Spinal cord (tissue), 10 donors: ENCODE data around the gene SPEN. TPM values are rescaled to one million over a fixed set of nuclear protein-coding genes. Genes with fewer than 3 reads are reported as not detected.
"Not testable (repeated sequence)": the region's sequence is repeated elsewhere in the genome, so short reads cannot be mapped to it uniquely, and the experiment has no call there.

Source experiments
- DNase-seq, 6 donors: peaks; one replicate each; pipeline versions ENCODE4 v3.0.0 to v3.0.0-alpha.2; 2013 to 2015; ENCODE audit warnings: low spot score in 6 of 6, low read depth in 4 of 6
- H3K27ac ChIP-seq: one replicate; pipeline ENCODE4 v1.5.1; 2013; ENCODE audit warnings: low read depth, low read length, control low read depth
- H3K27me3 ChIP-seq: one replicate; pipeline ENCODE4 v1.6.1; 2013; ENCODE audit warnings: low read length; ENCODE audit not compliant: control insufficient read depth, insufficient read depth
- H3K36me3 ChIP-seq: one replicate; pipeline ENCODE4 v1.6.1; 2013; ENCODE audit warnings: low read length; ENCODE audit not compliant: control insufficient read depth, insufficient read depth
- H3K4me1 ChIP-seq: one replicate; pipeline ENCODE4 v1.6.1; 2013; ENCODE audit warnings: low read length; ENCODE audit not compliant: control insufficient read depth, insufficient read depth
- H3K4me3 ChIP-seq: one replicate; pipeline ENCODE4 v1.5.1; 2013; ENCODE audit warnings: low read depth, low read length, control low read depth
- H3K9me3 ChIP-seq: one replicate; pipeline ENCODE4 v1.6.1; 2013; ENCODE audit warnings: low read length; ENCODE audit not compliant: control insufficient read depth, insufficient read depth
- WGBS: methylation state at CpG from one replicate; pipeline ENCODE4 v1.1.5; 2013; ENCODE audit warnings: missing lambda C conversion rate; ENCODE audit not compliant: insufficient coverage; 5-methylcytosine and 5-hydroxymethylcytosine counted together
- polyA plus RNA-seq, 2 donors: library from polyadenylated mRNA; unstranded; fragments of 120-200 nt; gene quantifications; one replicate each; pipeline ENCODE4 v1.2.1, GENCODE V29; 2013; ENCODE audit not compliant: insufficient read length in 2 of 2
- total RNA-seq, 2 donors: library from RNA; depleted of rRNA in 1 of 2; stranded (reverse); fragments of 120-200 nt in 1 of 2; fragments of >200 nt in 1 of 2; gene quantifications; one replicate each; pipeline versions ENCODE4 v1.2.3 to v1.2.4, GENCODE V29; 2013 to 2014
- donor health status: healthy.

The SPEN gene
- total and polyA plus RNA-seq, 4 donors: 37.9 to 79.9 (median 66.8) TPM

DNA sequence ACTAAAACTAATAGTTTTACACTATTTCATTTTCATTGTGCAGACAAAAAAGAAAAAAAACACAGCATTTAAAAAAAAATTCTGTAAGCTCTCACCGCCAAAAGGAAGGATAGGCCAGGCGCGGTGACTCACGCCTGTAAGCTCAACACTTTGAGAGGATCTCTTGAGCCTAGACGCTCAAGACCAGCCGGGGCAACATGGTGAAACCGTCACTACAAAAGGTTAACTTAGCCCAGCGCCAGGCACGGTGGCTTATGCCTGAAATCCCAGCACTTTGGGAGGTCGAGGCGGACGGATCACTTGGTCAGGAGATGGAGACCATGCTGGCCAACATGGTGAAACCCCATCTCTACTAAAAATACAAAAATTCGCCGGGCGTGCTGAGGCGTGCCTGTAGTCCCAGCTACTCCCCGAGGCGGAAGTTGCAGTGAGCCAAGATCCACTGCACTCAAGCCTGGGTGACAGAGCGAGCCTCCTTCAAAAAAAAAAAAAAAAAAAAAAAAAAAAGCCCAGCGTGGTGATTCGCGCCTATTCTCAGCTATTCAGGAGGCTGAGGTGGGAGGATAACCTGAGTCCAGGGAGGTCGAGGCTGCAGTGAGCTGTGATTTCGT is 14.3 kb upstream of the SPEN start:
- DNase-seq: peak in 1 of 6 donors; percentile 49
- H3K4me3 ChIP-seq: peak overlapping the region; percentile 75
- H3K27me3 ChIP-seq: no peaks in the 10 kb centered on the region
- 71% methylated on average over 12 of the region's 24 CpGs for WGBS
- no peaks in the 10 kb centered on the region for H3K36me3 ChIP-seq
- H3K27ac ChIP-seq: peak overlapping the region; percentile 99
- H3K9me3 ChIP-seq: no peaks in the 10 kb centered on the region
- peaks cover 41% of the 10 kb centered on the region for H3K4me1 ChIP-seq

GRCh38 chr1:15833842-15834405 is 13.6 kb upstream of the SPEN start:
- H3K9me3 ChIP-seq: no peaks in the 10 kb centered on the region
- H3K4me3 ChIP-seq: peak overlapping the region; percentile 75
- DNase-seq: peak in 1 of 6 donors; percentile 91
- H3K27me3 ChIP-seq: no peaks in the 10 kb centered on the region
- WGBS: 0% methylated on average over 5 of the region's 10 CpGs
- H3K36me3 ChIP-seq: no peaks in the 10 kb centered on the region
- H3K27ac ChIP-seq: peak overlapping the region; percentile 99
- H3K4me1 ChIP-seq: peaks cover 41% of the 10 kb centered on the region

DNA sequence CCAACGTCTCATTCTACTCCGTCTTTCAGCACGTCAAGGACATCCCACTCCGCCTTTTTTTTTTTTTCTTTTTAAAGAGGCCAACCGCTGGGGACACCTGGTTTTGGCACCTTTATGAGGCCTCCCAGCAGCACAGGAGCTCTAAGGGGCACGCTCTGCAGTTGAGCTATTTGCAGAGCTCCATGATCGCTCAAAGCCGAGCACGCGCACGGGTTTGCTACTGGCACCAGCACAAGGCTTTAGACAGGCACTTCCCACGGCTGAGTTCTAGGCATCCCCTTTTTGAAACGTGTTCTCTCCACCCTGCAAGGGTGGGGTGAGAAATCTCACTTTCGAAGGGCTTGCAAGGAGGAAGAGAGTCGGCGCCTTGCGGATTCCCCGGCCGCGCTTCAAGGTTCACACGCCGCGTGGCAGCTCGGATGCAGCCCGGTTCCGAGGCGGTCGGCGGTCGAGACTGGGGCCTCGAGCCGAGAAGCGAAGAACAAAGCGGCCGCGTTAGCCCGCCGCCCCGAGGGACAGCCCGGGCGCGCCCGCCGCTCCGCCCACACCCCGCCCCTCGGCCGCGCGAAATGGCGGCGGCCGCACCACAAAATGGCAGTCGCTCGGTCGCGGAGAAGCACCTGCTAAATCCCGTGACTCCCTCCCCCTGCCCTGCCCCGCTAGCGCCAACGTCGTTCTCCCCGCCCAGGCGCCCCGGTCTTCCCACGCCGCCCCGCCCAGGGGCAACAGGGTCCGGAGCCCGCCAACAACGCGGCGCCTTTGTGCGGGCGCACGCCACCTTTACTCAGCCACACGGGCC is 12.9 kb upstream of the SPEN start:
- peak; percentile 85 to 99 (median 90) for DNase-seq
- Histone ChIP-seq H3K4me1 (peaks cover 41% of the 10 kb centered on the region), H3K4me3 (peak overlapping the region; percentile 75), H3K27ac (peak overlapping the region; percentile 99), H3K27me3 (no peaks in the 10 kb centered on the region), H3K36me3 (no peaks in the 10 kb centered on the region), H3K9me3 (no peaks in the 10 kb centered on the region)
- WGBS: under 1% methylated on average over 77 of the region's 77 CpGs

GRCh38 chr1:15835205-15835740 is 12.2 kb upstream of the SPEN start:
- no peaks in the 10 kb centered on the region for H3K27me3 ChIP-seq
- 0% methylated on average over 36 of the region's 37 CpGs for WGBS
- no peaks in the 10 kb centered on the region for H3K9me3 ChIP-seq
- H3K4me1 ChIP-seq: peaks cover 41% of the 10 kb centered on the region
- no peak for DNase-seq
- peak overlapping the region; percentile 75 for H3K4me3 ChIP-seq
- H3K27ac ChIP-seq: peak overlapping the region; percentile 99
- H3K36me3 ChIP-seq: no peaks in the 10 kb centered on the region

DNA sequence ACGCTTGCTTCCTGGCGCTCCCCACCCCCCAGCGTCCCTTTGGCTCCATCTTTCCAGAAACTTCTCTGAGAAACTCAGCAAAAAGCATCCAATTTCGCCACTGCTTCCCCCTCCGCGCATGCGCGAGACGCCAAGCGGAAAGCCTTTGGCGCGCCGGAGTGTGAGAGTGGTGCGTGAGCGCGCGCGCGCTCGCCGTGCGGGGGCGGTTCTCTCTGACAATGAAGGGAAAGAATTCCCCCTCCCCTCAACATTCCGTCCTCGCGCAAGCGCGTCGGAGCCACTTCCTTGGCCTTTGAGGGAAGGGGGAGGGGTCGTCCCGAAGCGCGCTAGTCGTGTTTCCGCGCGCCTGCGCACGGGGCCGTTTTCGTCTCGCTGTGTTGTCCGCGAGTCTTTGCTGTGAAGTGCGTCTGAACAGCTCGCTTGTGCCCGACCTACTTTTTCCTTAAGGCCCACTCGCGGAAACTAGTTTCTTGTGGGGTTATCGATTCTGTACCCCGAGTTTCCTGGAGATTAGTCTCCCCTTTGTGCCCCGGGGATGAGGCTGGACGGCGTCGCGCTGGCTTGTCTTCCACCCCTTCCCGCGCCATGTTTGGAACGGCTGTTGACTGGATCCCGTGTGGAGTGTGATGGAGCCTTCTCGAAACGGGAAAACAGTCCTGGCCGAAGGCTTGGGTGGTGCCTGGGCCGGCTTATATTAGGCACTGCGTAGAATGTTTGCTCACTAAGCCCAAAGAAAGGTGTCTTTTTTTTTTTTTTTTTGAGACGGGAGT is 11.6 kb upstream of the SPEN start:
- H3K36me3 ChIP-seq: no peaks in the 10 kb centered on the region
- H3K4me1 ChIP-seq: peaks cover 37% of the 10 kb centered on the region
- peak overlapping the region; percentile 75 for H3K4me3 ChIP-seq
- H3K9me3 ChIP-seq: no peaks in the 10 kb centered on the region
- H3K27ac ChIP-seq: peak overlapping the region; percentile 99
- peak; percentile 99 to 100 (median 99) for DNase-seq
- 4% methylated on average over 44 of the region's 66 CpGs for WGBS
- H3K27me3 ChIP-seq: no peaks in the 10 kb centered on the region

GRCh38 chr1:15836511-15836771 is 11.1 kb upstream of the SPEN start:
- not testable (repeated sequence) for H3K27me3 ChIP-seq, H3K9me3 ChIP-seq, H3K36me3 ChIP-seq, DNase-seq
- Histone ChIP-seq H3K4me1 (peaks cover 37% of the 10 kb centered on the region), H3K27ac (peak overlapping the region; percentile 99), H3K4me3 (peak overlapping the region; percentile 75)
- WGBS: 91% methylated on average over 14 of the region's 14 CpGs

GRCh38 chr1:15836772-15837669 is 10.5 kb upstream of the SPEN start:
- Histone ChIP-seq H3K4me1 (peaks cover 36% of the 10 kb centered on the region), H3K27me3 (no peaks in the 10 kb centered on the region), H3K9me3 (no peaks in the 10 kb centered on the region), H3K36me3 (no peaks in the 10 kb centered on the region), H3K4me3 (peak overlapping the region; percentile 28), H3K27ac (peak overlapping the region; percentile 52)
- peak in 1 of 6 donors; percentile 15 for DNase-seq
- 36% methylated on average over 50 of the region's 62 CpGs for WGBS

- Histone ChIP-seq H3K36me3 (no peaks in the 10 kb centered on the region), H3K27ac (no peak overlapping the region), H3K9me3 (no peaks in the 10 kb centered on the region), H3K4me3 (no peak overlapping the region), H3K4me1 (peaks cover 26% of the 10 kb centered on the region), H3K27me3 (no peaks in the 10 kb centered on the region)
- DNase-seq: no peak
- WGBS: 57% methylated on average over 3 of the region's 7 CpGs
These were observed 9.6 kb upstream of the SPEN start for GRCh38 chr1:15837931-15838330.
